H1 (cell line): ENCODE measurements around the gene C5AR1.

Experiments used
- TCF12 ChIP-seq: IDR thresholded peaks from 2 replicates; pipeline ENCODE4 v1.6.1; 2011; ENCODE audit warnings: low read depth, mild to moderate bottlenecking, low read length
- USF2 ChIP-seq: IDR thresholded peaks from 2 replicates; pipeline ENCODE4 v1.6.1; 2011; ENCODE audit warnings: low read length, improper control_type of control experiment

DNA sequence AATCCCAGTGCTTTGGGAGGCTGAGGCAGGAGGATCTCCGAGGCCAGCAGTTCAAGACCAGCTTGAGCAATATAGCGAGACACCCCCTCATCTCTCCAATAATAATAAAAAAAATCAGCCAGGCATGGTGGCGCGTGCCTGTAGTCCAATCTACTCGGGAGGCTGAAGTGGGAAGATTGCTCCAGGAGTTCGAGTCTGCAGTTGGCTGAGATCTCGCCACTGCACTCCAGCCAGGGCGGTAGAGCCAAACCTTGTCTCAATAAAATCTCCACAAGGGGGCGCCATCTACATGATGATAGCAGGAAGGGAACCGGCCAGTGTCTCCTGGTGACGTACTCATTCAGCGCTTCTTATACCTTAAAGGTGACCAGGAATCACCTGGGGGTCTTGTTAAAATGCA lies 13.6 kb upstream of the C5AR1 start:
- TF ChIP-seq USF2 (no peak), TCF12 (no peak)
